ENCODE measurements around the gene UNC13C.
"Not testable (repeated sequence)": the region's sequence is repeated elsewhere in the genome, so short reads cannot be mapped to it uniquely, and the experiment has no call there.

Gene UNC13C

DNA sequence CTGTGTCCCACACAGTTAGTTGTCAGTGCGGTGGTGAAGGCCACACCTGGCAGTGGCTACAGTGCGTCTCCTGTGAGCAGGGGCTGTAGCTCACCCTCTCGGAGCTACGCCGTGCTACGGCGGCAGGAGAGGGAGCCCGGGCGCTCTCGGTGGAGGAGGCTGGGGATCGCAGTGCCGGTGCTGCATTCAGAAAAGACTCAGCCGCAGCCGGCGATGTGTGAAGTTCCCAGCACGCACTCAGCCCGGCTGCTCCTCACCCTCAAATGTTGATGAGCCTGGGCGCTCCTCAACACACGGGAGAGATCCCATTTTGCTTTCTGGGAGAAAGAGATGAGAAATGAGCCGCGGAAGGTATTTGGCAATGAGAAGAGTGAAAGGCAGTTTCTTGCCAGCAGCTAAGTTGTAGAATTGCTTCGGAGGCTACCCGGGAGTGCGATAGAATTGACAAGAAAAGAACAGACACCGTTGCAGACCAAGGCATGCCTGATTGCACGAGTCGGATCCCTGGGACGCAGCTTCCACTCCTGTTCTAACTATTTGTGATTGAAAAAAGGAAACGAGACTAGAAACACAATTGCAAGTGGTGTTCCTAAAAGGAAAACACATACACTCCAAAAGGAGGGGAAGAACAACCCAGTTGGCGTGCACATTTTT, at the start of gene UNC13C:
TSS of gene UNC13C (plus strand) at position 189 of the 654 bp plus-strand sequence. CDS start 34,463 bp downstream, outside the sequence.
- peak; percentile 41 for DNase-seq

DNA sequence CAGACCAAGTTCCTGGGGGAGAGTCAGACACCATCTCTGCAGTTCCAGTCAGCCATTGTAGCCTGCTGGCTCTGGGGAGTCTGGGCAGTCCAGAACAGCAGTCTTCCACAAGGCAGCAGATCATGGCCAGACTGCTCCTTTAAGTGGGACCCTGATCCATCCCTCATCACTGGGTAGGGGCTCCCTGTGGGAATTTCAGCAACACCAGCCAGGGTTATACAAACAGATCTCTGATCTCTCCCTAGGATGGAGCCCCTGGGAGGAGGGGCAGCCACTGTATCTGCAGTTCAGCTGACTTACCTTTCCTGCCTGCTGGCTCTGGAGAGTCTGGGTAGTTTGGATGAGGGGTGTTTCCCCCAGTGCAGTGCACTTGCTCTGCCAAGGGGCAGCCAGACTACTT, 42.1 kb upstream of the UNC13C start:
- no peak for DNase-seq

DNA sequence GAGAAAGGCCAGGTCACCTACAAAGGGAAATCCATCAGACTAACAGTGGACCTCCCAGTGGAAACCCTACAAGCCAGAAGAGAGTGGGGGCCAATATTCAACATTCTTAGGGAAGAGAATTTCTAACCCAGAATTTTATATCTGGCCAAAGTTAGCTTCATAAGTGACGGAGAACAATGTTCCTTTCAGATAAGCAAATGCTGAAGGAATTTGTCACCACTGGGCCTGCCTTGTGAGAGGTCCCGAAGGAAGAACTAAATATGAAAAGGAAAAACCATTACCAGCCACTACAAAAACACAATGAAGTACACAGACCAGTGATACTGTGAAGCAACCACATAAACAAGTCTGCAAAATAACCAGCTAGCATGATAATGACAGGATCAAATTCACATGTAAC, 40.6 kb upstream of the UNC13C start:
- DNase-seq, result not testable (repeated sequence)

DNA sequence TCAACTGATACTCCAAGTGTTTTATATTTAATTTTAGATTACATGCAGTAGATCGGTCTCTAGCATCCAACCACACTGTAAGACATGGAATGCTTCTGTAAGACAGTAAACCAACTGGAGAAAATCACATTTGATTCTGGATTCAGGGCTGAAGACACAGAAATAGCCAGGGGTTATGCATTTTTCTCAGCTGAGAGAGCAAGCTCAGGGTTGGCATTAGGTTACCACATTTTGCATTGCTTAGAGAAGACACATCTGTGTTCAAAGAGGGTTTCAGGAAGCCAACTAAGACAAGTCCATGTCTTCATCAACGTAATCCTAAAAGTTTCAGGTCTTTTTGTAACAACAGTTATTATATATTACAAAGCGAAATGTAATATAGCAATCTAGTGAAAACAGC, 27.7 kb upstream of the UNC13C start:
- DNase-seq, result no peak

DNA sequence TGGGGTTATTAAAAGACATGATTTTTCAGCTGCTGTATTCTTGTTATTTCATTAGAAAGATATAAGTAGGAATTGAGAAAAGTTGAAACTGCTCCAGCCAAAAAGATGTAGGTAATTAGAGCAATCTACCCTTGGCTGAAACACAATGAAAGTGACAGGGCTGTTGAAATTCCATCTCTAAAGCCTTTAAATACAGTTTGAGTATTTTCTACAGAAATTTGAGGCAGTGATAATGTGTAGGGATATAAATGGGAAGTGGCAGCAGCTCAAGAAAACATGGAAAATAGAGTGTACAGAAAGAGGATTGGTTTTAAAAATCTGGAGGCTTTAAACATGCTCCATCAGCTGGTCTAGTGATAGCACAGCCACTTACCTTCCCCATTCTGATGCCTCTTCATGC, 22.8 kb upstream of the UNC13C start:
- DNase-seq, result no peak

DNA sequence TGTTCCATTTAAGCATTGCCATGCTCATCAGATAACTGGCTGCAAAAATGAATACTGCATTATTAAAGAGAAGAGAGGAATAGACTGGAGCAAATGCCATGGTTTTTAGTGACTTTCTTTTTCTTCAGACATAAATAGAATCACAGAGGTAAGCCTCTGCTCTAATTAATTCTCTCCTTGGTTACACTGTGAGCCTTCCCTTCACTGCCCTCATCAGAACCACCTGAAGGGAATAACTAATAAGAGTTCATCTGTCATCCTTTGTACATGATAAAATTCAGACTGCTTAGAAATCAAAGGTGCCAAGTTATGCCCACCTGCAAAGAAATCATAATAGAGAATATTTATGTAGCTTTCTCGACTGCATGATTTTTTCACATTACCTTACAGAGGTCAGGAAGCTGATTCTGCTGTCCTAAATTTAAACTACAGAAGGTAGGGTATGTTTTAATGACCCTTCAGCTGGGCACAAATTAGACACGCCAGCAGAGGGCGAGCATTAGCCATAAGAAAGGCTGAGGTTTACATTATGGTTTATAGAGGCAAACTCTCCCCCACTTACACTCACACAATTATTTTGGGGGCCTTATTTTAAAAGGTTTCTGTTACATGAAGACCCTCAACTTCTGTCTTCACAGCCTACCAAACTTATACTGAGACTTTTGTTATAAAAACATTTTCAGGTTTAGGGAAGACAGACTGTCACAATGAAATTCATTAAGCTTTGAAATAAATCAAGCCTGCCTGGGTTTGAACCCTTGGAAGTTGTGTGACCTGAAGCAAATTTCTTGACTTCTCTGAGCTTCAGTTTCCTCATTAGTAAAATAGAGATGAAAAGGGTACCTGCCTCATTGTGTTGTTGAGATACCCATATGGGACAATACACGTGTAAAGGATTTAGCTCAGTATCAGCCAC, 15.3 kb upstream of the UNC13C start:
- peak; percentile 12 for DNase-seq

DNA sequence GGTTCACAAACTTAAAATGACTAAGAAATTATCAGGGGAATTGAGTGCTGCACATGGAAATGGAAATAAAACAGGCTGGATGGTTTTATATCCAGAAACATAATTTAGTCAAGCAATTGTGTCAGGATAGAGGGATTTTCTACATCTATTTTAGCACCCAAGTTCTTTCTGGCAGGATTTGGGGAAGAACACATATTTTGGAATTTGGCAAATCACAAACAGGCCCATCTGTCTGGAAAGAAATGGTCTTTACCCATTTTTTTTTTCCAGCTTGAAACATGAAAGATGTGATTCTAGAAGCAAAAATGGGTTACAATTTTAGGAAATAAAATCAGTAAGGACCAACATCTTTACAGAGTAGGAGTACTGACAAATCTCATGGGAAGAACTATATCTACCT, 14.4 kb upstream of the UNC13C start:
- DNase-seq, result no peak

DNA sequence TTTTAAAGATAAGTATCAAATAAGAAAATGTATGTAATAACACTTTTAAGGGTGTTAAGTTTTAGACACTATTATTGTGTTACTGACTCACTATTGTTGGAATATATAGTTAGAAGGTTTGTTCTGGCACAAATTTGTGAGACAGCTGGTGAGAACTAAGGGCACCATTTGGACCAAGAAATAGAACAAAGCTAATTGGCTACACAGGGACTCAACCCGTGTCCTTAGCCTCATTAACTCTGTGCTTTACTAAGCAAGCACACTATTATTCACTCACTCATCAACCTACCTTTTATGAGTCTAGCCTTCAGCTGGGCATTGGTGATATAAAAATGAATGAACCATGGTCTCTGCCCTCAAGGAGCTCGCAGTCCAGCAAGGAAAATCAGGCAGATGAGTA, 4.1 kb upstream of the UNC13C start:
- no peak for DNase-seq

DNA sequence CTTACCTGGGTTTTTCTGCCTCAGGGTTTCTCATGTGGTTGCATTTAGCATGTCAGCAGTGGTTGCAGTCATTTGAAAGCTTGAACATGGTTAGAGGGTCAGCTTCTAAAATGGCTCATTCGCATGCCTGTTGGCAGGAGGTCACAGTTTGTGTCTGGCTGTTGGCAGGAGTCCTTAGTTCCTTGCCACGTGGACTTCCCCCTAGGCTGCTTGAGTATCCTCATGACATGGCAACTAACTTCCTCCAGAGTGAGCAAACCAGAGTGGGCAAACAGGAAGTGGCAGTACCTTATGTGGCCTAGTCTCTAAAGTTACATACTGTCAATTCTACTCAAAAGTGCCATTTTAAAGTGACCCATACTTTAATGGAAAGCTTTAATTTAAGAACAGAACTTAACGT, 3.4 kb upstream of the UNC13C start:
- no peak for DNase-seq

DNA sequence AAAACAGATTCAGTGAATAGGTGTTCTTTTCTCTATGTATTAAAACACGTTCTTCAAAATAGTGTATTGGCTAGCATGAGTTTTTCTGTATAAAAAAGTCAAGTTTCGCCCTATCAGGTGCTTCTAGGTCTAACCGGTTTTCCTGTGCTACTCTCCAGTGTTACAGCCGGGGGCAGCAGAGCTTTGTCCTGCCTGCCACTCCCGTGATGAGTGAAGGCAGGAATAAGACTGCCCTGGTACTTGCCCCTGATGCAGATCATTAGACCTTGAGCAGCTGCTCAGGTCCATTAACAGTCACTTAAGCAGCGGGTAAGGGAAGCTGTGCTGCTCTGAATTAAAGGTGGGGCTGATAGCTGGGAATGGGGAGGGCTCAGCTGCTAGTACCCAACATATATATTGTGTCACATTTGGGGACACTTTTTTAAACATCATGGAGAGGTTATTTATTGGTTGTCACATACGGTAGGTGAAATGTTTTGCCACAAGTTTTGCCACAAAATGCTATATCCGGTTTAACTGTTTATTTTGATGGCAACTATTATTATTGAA, 1.3 kb upstream of the UNC13C start:
- DNase-seq, result peak; percentile 74

DNA sequence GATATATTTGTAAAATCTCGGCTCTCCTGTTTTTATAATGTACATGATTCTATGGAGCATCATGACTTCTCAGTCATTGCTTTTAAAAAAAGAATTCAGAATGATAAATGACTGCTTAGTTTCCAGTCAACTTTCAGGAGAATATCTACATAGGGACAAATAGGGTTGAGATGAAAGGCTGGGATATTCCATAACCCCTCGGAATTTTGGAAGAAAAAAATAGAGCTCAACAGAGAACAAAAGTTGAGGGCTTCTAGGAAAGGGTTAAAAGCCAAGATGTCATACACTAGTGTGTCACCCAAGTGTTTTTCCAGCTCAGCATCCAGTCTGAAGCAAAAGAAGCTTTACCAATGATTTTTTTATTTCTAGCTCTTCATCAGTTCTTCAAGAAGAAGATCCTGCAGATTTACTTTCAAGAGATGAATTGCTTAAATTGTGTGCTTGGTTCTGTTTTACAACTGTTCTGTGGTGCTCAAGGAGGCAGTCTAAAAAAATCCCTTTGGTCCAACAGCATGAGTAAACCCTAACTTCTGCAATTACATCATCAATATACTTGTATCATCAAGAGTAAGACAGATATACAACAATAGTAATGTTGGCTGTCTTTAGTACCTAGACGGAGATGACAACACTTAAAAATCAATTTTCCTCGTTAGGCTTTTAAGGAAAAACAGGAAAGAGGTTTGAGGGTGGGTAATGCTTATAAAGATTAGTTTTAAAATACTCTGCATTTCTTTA, 979 bp downstream of the UNC13C start:
- DNase-seq, result no peak

DNA sequence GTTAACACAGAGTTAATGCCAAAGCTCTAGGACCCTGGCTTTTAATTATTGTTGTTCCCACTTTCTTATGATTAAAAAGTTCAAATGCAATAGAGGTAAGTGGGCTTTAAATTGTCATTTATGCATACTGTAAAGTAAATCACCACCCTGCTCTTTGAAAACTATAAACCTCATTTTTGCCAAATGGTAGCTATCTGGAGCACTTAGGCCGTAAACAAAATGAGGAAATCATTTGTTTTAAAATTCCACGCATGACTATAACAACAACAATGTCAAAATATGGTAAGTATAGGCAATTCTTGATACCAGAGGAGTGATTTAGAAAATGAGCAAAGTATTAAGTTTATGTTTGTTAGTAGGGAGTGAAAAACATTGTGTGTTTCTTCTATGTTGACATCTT, 1.8 kb downstream of the UNC13C start:
- no peak for DNase-seq

DNA sequence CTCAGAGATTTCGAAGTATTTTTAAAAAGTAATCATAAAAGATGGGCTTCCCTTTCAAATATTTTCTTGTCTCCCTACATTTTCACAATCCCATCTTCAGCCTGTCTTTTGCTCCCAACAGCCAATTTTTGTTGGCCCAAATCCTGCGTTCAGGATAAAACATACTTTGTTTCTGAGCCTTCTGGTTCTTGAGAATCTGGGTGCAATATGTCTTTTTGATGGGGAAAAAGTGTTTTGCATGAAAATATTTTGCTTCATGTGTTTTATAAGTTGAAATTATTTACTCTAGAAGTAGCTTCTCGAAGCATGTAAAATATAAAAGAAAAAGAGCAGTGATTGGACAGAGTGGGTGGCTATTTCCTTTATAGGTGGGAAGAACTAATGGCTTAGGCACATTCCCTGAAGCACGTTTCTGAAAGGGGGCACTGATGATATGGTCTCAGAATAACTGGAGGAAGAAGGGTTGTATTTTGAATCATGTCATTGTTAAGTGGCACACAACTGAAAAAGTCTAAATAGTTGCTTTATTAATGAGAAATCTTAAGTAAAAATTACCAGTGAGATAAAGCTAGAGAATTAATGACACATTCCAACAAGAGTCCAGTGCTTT, 3.9 kb downstream of the UNC13C start:
- no peak for DNase-seq

DNA sequence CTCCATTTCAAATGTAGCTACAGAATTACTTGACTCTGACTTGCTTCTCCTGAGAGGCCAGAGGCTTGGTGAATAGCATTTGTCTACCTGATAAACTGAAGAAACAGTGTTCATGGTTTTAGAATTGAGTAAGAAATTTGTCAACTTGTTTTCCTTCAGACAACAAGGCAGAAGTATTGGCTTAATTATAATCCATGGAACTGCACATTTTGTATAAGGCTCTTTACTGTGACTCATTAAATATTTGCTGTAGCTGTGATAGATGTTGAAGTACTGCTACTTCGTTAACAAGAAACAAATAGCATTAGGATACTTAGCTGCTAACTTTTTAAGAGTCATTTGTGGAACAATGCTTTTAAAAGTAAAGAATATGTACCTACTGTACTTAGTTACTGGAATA, 4.6 kb downstream of the UNC13C start:
- no peak for DNase-seq

DNA sequence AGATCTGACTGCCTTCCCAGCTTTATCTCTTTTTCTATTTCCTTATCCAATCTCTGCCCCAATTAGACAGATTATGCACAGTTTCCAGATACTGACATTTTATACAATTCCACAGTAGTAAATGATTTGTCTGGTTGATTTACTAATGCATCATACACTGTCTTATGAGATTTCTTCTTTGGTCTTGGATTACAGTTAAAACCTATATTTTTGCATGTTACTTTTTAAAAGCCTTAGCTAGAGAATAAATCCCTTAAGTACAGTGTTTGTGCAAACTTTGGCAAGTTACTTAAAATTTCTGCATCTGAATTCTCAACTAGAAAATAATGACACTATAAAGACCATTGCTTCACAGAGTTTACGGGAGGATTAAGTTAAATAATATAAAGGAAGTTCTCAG, 6.0 kb downstream of the UNC13C start:
- DNase-seq, result no peak

DNA sequence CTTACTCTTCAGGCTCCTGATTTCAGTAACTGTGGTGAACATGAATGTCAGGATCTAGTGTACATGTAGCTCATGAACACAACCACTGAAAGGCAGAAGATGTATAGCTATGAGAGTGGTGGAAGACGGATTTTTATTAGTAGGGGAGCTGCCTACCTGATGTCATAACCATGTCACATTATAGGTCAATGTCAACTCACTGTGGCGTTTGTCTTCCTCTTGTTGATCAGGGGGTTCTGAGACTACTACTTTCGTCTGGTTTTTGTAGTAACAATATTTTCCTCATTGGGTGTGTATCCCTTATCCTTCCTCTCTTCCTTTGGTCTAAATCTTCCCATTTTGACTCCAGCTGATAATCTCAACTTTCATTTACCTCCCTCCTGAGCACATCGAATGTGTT, 7.3 kb downstream of the UNC13C start:
- no peak for DNase-seq

DNA sequence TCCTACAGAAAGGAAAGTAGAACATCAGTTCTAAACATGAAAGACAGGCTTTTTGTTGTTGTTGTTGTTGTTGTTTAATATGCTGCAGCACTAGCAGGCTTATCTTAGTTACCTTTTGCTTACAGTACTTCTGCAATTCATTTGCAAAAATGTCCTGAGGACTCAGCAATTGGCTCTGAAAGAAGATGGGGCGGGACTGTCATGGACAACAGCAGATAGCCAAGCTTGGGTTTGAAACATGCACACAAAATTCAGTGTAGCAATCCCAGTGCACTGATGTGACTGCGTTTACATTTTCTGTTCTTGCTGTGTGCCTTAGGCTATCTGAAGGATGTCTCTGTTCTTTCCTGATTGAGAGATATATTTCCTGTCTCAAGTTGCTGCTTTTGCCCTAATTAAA, 9.2 kb downstream of the UNC13C start:
- no peak for DNase-seq

DNA sequence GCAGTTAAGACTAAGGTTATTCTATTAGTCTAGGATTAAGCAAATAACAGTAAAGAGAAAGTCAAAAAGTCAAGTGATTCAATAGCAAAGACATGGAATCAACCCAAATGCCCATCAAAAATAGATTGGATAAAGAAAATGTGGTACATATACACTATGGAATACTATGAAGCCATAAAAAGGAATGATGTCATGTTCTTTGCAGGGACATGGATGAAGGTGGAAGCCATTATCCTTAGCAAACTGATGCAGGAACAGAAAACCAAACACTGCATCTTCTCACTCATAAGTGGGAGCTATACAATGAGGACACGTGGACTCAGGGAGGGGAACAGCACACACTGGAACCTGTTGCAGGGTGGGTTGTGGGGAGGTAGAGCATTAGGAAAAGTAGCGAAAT, 29.0 kb downstream of the UNC13C start:
- DNase-seq, result no peak

DNA sequence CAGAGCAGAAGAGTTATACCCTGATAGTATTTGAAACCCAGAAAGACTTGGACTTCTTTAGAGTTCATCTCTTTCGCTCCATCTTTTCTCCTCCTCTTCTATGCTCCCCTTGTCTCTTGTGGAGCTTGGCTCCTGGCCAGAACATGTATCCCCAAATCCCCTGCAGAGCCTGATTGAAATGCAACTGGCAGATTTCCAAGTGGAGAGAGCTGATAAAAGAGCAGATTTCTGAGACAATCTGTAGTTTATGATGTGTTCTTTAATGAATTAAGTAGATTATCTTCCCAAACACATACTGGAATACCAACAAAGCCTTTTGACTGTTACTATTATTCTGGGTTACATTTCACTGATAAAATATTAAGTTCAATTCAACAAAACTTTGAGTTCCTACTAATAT, 33.4 kb downstream of the UNC13C start:
- DNase-seq, result no peak

DNA sequence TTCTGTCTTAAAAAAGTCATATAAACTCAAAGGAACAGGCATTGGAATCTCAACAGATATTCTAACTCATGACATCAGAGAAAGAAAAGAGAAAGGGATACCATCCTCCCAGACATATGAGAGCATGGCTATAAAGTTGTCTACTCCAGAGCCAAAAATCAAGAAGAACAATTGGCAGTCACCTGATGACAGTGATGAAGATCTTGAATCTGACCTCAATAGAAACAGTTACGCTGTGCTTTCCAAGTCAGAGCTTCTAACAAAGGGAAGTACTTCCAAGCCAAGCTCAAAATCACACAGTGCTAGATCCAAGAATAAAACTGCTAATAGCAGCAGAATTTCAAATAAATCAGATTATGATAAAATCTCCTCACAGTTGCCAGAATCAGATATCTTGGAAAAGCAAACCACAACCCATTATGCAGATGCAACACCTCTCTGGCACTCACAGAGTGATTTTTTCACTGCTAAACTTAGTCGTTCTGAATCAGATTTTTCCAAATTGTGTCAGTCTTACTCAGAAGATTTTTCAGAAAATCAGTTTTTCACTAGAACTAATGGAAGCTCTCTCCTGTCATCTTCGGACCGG, 35.9 kb downstream of the UNC13C start:
- no peak for DNase-seq

DNA sequence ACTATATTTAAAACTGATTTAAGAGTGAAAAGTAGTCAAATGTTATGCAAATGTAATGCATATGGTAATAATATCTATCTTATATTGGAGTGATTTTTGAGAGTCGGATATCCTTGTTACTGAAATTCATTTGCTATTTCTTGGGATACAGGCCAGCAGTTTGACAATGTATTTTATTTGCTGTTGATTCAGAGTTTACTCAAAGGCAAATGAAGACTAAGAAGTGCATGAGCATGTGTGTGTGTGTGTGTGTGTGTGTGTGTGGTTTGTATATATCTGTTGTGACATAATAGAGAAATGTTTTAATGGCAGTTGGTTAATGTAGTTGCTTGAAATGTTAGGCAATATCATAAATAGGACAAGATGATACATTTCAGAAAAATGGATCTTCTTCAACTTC, 39.0 kb downstream of the UNC13C start:
- no peak for DNase-seq

DNA sequence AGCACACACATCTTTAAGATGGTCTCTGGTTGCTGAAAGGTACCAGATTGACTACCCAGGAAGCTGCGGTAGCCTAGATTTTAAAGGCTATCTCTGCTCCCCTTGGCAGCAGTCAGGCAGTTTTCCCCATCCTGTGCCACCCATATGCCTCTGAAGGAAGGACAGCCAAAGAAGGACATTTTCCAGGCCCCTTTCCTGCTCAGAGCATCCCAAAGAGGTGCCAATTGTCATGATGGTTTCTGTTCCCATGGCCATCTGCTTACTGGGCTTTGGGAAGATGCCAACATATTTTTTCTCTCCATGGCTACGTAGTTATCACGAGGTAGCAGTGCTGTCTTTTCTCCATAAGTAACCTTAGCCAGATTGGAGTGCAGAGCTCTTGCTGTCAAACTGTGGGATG, 39.7 kb downstream of the UNC13C start:
- DNase-seq, result no peak

DNA sequence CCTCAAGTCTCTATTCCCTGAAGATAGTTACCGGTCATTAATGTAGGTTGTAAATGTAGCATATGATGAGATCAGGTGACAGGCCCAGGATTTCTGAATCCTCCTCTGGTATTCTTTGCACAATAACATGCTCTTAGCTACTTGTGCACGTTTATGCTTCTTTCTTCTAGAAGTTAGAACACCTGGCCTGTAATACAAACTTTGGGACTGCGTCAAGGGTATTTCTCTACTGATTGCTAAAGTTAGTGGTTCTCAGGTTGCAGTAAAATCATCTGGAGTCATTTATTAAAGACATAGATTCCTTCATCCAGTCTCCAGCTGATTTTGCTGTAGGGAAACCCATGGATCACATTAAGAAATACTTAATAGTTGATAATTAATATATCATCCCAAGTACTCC, 48.0 kb downstream of the UNC13C start:
- DNase-seq, result no peak
